HG02759 (cell line): ENCODE results near the gene FCER2.

ENCODE experiments used
- ATAC-seq: cut with Tn5 transposase; IDR thresholded peaks from one replicate; pipeline ENCODE4 v1.9.1; 2021; ENCODE audit warnings: mild to moderate bottlenecking, moderate library complexity; ENCODE audit not compliant: unreplicated experiment

FCER2 gene

GRCh38 chr19:7734220-7735203 lies 32.6 kb upstream of the FCER2 start:
- no peak for ATAC-seq

- ATAC-seq: no peak
These were observed 31.4 kb upstream of the FCER2 start for GRCh38 chr19:7733376-7733775.

- no peak for ATAC-seq
These were observed 30.1 kb upstream of the FCER2 start, which contains the start of gene CLEC4G for GRCh38 chr19:7732045-7732444. TSS of gene CLEC4G (minus strand) at chr19:7732110. CDS start at chr19:7732102, 8 bp downstream.

- ATAC-seq: no peak
These were observed 29.7 kb upstream of the FCER2 start for GRCh38 chr19:7731615-7732014.

- ATAC-seq: no peak
These were observed 29.3 kb upstream of the FCER2 start for GRCh38 chr19:7731218-7731595.

GRCh38 chr19:7730286-7731217 lies 28.6 kb upstream of the FCER2 start:
- no peak for ATAC-seq

- ATAC-seq: no peak
These were observed 27.9 kb upstream of the FCER2 start for GRCh38 chr19:7729831-7730285.

- no peak for ATAC-seq
These were observed 27.3 kb upstream of the FCER2 start for GRCh38 chr19:7729211-7729610.

- ATAC-seq: no peak
These were observed 23.9 kb upstream of the FCER2 start for GRCh38 chr19:7725791-7726190.

- ATAC-seq: peak; percentile 72
These were observed 20.3 kb upstream of the FCER2 start for GRCh38 chr19:7722231-7722651.

- no peak for ATAC-seq
These were observed 18.4 kb upstream of the FCER2 start for GRCh38 chr19:7720351-7720750.

- ATAC-seq: no peak
These were observed 16.7 kb upstream of the FCER2 start for GRCh38 chr19:7718668-7719067.

GRCh38 chr19:7716762-7717161 lies 14.8 kb upstream of the FCER2 start:
- no peak for ATAC-seq

- ATAC-seq: no peak
These were observed 13.7 kb upstream of the FCER2 start for GRCh38 chr19:7715671-7716070.

GRCh38 chr19:7710616-7711015 lies 8.7 kb upstream of the FCER2 start:
- ATAC-seq: no peak

GRCh38 chr19:7709932-7710460 lies 8.1 kb upstream of the FCER2 start:
- no peak for ATAC-seq

GRCh38 chr19:7706955-7707456 lies 5.1 kb upstream of the FCER2 start:
- no peak for ATAC-seq

- no peak for ATAC-seq
These were observed 4.4 kb upstream of the FCER2 start for GRCh38 chr19:7706188-7706954.

- peak; percentile 49 for ATAC-seq
These were observed 3.7 kb upstream of the FCER2 start for GRCh38 chr19:7705387-7706187.
